Stimulated activated CD4-positive, alpha-beta T cell treated with anti-CD3 and anti-CD28 coated beads, Interleukin-1b, Interleukin-23, amount 100 ng/mL, for 48 hours (primary cell): ENCODE measurements around the gene ACTR8.
"Not testable (repeated sequence)": the region's sequence is repeated elsewhere in the genome, so short reads cannot be mapped to it uniquely, and the experiment has no call there.

Experiments used
- DNase-seq: peaks from one replicate; pipeline ENCODE4 v3.0.0-alpha.2; 2020

The ACTR8 gene, protein sequence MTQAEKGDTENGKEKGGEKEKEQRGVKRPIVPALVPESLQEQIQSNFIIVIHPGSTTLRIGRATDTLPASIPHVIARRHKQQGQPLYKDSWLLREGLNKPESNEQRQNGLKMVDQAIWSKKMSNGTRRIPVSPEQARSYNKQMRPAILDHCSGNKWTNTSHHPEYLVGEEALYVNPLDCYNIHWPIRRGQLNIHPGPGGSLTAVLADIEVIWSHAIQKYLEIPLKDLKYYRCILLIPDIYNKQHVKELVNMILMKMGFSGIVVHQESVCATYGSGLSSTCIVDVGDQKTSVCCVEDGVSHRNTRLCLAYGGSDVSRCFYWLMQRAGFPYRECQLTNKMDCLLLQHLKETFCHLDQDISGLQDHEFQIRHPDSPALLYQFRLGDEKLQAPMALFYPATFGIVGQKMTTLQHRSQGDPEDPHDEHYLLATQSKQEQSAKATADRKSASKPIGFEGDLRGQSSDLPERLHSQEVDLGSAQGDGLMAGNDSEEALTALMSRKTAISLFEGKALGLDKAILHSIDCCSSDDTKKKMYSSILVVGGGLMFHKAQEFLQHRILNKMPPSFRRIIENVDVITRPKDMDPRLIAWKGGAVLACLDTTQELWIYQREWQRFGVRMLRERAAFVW

DNA sequence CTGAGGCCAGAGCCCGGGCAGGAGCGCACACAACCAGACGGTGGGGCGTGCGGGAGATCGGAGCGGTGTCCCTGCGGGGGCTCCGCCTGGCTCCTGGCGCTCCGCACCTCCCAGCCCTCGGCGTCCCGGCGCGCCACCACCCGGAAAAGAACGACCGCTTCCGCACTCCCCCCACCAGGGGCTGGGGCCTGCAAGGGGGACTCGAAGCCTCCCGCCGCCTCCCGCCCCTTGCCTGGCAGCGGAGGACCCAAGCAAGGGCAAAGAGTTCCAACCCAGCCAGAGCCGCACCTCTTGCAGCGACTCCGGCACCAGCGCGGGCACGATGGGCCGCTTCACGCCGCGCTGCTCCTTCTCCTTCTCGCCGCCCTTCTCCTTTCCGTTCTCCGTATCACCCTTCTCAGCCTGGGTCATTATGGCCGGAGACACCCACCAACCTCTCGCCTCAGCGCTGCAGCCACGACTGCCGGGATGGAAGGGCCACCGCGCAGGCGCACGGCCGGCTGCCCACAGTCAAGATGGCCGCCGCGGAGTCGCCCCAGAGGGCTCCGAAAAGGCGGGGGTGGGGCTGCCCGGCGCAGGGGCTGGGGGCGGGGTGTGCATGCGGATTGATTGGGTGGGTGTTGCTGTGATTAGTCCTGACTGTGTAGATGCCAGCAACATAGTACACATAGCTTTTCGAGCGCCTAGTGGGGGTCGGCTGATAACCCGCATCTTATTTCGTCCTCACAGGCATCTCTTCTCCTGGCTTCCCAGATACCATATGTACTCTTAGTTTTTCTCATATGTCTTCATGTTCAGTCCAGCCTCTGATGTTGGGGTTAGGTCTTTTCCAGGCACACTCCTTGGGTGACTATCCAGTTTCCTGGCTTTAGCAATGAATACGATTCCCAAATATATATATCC lies at the start of gene ACTR8:
Gene ACTR8 (minus strand): TSS at position 462 of the 903 bp plus-strand sequence. CDS start 51 bp downstream, at position 411.
- DNase-seq = peak; percentile 82

DNA sequence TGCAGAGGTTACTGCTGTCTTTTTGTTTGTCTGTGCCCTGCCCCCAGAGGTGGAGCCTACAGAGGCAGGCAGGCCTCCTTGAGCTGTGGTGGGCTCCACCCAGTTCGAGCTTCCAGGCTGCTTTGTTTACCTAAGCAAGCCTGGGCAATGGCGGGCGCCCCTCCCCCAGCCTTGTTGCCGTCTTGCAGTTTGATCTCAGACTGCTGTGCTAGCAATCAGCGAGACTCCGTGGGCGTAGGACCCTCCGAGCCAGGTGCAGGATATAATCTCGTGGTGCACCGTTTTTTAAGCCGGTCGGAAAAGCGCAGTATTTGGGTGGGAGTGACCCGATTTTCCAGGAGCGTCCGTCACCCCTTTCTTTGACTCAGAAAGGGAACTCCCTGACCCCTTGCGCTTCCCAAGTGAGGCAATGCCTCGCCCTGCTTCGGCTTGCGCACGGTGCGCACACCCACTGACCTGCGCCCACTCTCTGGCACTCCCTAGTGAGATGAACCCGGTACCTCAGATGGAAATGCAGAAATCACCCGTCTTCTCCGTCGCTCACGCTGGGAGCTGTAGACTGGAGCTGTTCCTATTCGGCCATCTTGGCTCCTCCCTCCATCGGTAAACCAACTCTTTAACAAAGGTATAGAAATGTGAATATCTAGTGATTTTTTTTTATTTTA lies 45.4 kb upstream of the ACTR8 start:
- DNase-seq = not testable (repeated sequence)

- DNase-seq = no peak
Measured at GRCh38 chr3:53921296-53921695, 39.3 kb upstream of the ACTR8 start.

- DNase-seq = no peak
Measured at GRCh38 chr3:53919741-53920140, 37.8 kb upstream of the ACTR8 start.

GRCh38 chr3:53913401-53913800 lies 31.4 kb upstream of the ACTR8 start:
- DNase-seq = no peak

- no peak for DNase-seq
Measured at GRCh38 chr3:53902711-53903110, 20.8 kb upstream of the ACTR8 start.

DNA sequence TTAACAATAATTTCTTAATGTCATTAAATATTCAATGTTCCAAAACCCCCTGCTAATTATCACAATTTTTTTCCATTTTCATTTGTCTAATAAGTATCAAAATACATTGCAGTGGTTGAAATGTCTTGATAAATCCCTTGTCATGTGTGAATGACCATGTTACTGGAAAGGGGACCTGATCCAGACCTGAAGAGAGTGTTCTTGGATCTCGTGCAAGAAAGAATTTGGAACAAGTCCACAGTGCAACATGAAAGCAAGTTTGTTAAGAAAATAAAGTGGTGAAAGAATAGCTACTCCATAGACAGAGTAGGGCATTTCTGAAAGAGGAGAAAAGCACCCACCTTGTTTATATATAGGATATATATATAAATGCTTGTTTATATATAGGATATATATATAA lies 20.1 kb upstream of the ACTR8 start:
- DNase-seq = no peak

DNA sequence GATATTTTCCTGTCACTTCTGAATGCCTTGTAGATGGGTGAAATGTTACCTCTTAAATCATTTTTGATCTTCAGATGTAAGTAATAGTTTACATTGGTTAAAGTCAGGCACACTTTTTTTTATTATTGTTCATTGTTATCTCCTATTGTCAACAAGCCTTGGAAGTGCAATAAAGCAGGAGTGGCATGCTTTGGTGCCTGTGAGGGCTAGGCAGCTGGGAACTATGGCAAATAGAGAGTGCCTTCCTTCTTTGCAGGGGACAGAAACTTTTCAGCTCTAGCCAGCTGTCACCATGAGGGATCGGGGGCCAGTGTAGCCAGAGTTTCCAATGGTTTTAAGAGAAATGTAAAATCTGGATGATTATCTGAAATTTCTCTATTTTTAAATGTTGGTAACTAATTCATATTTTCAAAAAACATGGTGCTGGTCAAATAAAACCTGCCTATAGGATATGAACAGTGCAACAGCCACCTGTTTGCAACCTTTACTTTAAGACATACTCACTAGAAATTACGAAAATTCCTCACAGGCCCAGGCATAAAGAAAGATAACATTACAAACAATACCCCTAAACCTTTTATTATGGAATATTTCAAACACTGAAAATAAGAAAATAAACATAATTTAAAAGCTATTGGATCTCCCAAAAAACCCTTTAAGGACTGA lies 18.8 kb upstream of the ACTR8 start:
- no peak for DNase-seq

DNA sequence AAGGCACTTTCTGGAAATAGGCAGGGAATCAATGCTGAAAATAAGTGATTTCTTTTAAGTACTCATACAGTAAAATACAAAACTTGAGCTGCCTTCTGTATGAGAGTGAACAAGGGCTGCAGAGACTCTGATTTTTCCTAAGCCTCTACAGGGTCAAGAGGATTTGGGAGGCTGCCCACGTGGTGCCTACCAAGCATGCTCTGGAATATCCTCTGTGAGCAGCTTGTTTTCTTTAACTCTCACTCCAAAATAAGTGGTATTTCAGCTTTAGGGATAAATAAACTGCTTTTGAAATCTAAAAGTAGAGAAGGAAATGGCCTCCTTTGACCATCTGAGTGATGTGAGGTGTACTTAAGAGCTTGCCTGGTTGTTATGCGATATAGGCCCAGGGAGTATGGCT lies 17.8 kb upstream of the ACTR8 start:
- no peak for DNase-seq

- no peak for DNase-seq
Measured at GRCh38 chr3:53892286-53892637, 10.3 kb upstream of the ACTR8 start.

DNA sequence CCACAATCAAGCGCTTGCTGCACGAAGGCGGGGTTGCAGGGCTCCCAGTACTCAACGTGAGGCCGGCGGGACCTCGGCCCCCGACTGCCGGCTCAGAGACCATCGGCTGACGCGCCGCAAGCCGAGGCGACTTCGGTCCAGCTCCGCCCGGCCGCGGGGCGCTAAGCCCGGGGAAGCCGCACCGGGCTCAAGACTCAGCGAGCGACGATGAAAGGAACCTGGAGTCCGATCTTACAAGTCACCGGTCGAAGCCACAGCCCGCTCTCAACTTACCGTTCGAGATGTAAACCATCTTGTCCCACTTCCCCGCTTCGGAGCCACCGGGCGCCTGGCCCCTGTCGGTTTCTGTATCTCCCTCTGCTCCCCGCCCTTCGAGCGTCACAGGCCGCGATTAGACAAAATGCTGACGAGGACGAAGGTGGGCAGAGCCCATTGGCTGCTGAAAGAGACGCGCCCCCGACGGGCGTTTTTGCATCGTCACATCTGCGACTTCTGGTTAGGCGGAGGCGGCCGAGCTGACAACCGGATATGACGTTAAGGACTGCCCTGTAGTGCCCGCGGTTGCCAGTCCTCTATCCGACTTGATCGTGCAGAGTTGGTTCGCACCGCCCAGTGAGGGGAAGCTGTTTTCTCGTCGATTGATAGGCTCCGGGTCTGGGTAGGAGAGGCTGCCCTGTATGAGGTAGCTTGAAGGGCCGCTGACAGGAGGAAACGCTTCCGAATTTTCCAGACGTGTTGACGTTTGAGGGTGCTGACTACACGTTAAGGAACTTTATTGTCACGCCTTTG lies 9.7 kb upstream of the ACTR8 start, which contains the start of gene SELENOK:
Gene SELENOK (minus strand): TSS at position 363 of the 789 bp plus-strand sequence.
- peak; percentile 98 for DNase-seq

DNA sequence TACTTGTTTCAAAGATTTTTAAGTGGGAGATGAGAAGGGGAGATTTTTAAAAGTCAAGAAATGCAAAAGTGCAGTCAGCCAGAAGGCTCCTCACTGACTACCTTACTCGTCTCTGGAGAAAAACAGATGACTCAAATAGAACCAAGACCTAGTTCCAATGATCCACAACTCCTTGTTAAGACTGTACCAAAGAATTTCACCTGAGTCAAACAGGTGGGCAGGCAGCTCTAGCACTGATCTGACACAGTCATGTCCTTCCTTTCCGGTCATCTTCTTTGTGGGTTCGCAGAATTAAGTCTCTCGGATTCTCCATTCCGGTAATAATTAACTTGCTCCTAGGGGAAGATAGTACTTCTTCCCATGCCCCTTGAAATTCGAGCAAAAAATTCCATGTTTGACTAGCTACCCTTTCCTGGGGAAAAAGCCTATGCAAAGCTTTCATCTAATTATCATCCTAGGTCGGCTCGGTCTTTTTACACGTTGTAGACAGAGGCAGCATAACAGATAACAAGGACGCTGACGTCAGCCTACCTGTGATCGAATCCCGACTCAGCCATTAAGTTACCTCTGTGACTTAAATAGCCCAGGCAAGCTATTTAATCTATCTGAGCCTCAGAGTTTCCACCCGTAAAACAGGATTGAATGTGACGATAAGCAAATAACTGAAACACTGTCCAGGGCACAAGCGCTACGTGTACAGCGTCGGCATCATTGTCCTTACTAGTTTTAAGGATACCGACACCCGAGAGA lies 8.9 kb upstream of the ACTR8 start:
- DNase-seq = peak; percentile 42

DNA sequence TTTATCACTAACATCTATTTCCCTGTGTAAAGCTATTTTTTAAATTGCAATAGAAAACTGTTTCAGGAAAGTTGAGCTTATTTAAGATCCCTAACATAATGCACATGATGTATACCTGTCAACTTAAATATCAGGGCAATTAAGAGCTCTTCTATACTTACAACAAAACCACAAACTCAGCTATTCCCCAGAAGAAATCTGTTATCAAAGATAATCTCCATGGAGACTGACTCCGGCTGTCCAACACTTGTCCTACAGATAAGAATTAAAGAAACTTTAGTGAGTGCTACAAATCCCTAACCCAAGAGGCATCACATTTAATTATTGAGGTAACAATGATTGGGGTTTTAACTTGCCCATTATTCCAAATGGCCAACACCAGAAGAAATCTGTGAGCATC lies 6.3 kb upstream of the ACTR8 start:
- DNase-seq = no peak

- DNase-seq = no peak
Measured at GRCh38 chr3:53887446-53887845, 5.5 kb upstream of the ACTR8 start.

GRCh38 chr3:53885239-53885638 lies 3.3 kb upstream of the ACTR8 start:
- no peak for DNase-seq

- no peak for DNase-seq
Measured at GRCh38 chr3:53884623-53885022, 2.7 kb upstream of the ACTR8 start.

GRCh38 chr3:53883008-53883407 lies 1.1 kb upstream of the ACTR8 start:
- no peak for DNase-seq

GRCh38 chr3:53880396-53881345 lies 1.3 kb downstream of the ACTR8 start:
- DNase-seq = no peak

DNA sequence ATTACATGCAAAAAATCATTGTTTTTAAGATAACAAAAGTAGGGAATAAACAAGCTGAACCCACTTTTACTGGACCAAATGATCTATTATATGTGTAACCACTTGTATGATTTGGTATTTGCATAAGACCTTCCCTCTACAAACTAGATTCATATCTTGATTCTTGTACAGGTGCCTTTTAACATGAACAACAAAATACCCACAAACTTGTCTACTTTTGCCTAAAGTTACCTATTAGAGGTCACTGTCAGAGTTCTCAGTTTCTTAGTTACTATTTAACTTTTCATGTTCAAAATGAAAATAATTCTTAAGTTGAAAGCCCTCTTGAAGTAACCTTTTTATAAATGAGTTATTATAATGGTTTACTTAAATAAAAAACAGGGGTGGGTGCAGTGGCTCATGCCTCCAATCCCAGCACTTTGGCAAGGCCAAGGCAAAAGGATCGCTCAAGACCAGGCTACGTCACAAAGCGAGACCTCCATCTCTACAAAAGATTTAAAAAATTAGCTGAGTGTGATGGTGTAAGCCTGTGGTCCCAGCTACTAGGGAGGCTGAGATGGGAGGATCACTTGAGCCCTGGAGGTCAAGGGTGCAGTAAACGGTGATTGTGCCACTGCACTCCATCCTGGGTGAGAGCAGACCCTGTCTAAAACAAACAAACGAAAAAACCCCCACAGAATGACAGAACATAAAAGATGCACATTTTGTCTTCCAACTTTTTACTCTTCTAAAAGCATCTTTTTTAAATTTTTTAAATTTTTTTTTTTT lies 16.0 kb downstream of the ACTR8 start:
- DNase-seq = no peak
